GM18517 (cell line): ENCODE measurements around the gene DLGAP1.

Experiments used
- ATAC-seq: cut with Tn5 transposase; IDR thresholded peaks from one replicate; pipeline ENCODE4 v1.9.1; 2021; ENCODE audit warnings: mild to moderate bottlenecking, moderate library complexity; ENCODE audit not compliant: unreplicated experiment

The DLGAP1 gene

DNA sequence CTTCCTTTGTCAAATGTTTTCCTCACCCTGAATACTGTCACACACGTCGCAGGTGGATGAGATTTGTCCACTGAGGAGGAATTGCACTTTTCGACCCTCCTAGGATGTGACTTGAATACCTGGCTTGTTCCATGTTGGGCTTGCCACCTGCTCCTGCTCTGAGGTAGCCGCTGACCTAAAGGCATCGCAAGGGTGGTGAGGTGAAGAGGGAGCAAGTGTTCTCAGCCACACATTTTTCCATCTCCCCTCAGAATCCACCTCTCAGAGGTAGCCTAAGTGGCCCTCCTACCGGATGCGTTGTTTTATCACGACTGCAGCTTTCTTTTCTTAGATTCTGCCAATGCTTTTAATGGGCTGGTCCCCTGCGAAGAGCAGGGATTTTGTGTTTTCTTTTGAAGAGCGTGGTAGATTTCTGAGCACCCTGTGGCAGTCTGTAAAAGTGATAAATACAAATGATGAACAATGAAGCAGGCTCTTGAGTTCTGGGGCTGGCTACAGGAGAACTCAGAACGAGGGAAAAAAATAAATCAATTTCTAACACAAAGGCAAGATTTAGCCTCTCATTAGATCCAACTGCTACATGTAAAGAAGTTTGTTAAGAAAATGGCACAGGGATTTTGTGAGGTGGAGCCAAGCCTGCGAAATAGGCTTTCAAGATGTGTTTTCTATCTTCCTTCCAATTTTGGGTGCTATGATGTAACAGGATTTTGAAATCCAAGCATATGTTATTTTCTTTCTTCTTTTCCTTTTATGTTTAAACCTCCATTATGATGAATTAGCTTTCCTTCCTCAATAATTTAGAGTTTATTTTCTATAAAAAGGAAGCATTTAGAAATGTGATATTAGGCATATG lies 618.4 kb downstream of the DLGAP1 start:
- ATAC-seq: no peak

DNA sequence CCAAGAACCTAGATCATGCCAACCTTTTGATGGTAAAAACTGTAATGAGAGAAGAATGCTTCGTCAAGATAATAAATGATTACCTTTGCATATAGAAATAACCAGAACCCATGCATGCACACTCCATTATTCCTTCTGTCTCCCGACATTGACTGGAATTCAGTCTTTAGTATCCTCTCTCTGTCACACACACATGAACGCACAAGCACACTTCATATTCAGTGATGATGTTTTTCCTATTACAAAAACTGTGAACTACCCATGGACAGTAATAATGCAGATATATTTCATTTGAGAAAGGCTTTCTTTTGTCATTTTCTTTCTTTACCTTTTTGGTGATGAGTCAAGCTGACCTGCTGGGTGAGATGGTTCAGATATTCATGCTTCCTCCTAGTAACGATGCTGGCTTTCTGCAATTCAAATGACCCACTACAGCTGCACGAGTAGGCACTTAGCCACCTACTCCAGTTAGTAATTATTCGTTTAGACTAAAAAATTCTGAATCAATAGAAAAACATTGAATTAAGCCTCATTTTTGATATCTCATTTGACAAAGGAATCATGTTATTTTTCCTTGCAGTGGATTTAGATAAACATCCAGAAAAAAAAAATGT lies 623.0 kb downstream of the DLGAP1 start:
- ATAC-seq: no peak

DNA sequence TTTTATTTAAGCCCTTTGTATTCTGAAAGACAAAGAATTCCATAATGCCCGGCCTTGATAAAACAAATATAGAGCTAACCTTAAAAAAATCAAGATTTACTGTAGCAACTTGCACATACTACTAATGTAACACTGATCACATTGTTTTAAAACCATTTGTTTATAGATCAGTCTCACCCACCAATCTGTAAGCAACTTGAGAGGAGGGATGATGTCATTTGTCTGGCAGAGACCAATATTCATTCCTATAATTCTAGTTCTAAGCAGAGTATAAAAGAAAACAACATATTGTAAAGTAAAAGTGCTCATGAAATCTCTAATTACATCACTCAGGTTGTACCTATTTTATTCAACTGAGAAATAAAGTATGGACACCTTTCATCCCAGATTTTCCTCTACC lies 624.5 kb downstream of the DLGAP1 start:
- no peak for ATAC-seq

DNA sequence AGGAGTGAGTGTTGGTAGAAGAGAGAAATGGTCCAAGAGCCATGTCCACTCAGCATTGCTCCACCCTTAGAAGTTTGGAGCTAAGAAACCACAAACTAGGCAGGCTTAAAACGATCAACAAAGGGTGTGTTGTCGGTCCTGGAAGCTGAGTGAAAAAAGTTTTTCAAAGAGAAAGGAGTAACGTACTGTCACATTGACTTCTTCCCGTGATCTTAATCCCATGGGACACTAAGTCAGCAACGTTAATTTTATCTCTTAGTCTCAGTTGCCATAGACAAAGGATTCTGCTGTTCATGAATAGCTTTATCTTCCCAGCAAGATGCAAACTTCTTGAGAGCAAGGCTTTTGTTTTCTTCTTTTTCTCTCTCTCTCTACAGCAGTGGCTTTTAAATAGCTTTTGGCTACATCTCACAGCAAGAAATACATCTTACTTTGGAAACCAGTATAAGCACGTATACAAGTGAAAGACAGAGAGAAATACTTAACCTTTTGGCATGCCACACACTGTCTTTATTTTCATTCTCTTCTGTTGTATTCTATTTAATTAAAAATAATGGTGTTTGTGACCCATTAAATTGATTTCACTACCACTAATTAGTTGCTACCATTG lies 627.8 kb downstream of the DLGAP1 start:
- no peak for ATAC-seq

DNA sequence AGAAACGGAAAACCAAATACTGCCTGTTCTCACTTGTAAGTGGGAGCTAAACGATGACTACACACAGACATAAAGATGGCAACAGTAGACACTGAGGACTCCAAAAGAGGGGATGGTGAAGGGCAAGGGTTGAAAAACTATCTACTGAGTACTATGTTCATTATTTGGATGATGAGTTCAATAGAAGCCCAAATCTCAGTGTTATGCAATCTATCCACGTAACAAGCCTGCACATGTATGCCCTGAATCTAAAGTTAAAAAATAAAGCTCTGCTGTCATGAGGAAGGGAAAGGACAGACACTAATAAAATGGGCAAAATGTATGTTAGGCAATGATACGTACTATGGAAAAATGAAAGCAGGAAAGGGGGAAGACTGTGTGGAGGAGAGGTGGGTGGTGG lies 629.1 kb downstream of the DLGAP1 start:
- no peak for ATAC-seq

DNA sequence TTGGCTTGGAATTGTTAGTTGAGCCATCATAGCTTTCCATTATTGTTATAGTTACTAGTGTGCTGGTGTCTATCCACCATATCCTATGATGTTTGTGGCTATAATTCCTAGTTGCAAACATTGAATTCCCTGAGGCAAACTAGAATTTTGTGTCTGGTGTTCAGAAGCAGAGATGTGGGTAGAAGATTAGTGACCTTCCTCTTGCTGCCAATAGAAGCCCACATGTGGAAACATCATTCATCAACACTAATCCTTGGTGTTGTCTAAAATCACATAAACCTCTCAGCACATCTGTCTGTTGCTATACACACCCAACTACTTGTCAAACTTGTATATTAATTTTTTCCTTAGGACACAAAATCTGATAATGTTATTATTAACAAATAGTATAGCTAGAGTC lies 631.0 kb downstream of the DLGAP1 start:
- no peak for ATAC-seq

DNA sequence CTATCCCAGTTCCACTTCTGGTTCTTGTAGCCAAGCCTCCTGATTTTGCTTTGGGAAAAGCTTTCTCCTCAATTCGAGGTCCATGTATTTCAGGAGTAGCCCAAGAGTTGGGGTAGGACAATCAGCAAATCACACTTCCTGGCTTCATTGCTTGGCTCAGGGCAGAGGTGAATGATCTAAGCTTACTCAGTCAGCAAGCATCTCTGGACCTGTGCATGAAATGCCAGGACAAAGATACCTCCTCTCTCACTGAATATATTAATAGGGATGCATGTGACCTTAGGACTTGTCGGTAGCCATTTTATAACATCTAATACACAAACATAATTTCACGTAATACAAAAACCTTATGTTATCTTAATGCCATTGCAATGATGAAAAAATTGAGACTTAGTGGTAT lies 632.0 kb downstream of the DLGAP1 start:
- no peak for ATAC-seq

DNA sequence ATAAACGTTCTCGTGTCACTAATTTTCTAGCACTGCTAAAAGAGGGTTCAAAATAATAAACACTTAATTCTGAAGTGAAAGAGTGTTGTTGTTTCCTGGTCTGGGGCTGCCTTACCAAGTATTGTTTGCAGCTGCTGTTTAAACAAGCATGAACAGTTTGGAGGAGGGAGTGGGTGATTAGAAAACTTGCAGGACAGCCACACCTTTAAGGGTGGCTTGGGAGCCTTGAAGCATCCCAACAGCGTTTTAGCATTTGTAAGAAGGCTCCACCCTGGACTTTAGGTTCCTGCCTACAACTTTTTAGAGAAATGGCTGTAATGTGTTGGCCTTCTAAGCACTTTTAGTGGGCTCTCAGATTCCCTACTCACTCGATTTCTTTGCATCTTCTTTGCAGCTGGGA lies 633.6 kb downstream of the DLGAP1 start:
- no peak for ATAC-seq

DNA sequence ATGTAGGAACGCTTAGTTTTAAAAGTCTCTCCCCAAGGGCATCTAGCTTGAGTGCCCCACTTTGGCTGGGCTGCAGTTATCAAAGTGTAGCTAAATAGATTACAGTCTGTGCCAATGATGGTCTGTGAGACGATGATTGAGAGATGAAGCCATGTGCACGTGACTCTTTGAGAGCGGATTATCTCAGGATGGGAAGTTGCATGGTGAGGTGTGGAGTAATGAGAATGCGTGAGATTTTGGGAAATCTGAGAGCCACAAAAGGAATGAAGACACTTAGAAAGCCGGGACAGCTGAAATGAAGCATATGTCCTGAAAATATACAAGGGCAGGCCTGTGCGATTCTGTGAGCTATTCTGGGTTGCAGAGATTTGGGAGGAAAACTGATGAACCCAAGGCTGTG lies 635.1 kb downstream of the DLGAP1 start:
- ATAC-seq: no peak

DNA sequence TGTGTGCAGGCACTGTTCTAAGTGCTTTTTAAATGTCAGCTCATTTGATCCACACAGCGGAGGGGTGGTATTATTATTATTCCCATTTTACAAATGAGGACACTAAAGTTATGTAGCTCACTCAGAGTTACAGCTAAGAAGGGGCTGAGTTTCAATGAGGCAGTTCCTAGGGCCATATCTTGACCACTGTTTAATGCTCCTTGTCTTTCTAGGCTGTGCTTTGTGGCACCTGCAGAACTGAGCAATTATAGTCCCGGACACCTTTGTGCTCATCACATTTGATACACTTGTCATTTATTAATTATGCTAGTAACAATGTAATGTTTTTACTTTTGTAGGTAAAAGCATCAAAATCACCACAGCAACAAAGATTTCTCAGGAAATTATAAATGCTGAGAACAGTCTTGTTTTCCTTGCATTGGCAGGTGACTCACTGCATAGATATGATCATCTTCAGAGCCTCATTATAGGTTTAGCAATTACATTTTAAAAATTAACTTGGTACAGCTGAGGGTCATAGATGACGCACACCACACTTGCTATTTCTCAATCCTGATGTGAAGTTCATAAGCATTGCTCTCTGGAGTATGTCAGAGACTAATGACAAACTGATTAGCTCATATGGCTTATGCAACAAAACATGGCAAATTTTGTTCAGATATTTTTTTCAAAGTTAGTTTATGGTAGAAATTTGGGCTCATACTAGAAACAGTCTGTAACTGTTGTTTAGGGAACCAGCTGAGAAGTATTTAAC lies 638.3 kb downstream of the DLGAP1 start:
- ATAC-seq: no peak

DNA sequence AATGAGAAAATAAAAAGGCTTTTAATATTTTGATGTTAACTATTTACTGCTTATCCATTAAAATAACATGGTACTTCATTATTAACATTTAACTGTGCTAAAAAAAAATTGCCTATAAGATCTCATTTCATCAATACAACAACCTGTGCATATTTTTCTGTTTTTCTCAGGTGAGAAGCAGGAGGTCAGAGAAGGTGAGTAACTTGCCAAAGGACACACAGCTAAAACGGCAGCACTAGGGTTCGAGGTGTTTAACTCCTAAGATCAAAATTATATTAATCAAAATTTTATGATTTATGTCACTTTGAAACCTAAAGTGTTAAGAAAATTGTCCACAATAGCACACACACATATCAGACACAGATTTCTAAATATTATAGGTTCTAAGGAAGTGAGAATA lies 639.1 kb downstream of the DLGAP1 start:
- ATAC-seq: no peak

DNA sequence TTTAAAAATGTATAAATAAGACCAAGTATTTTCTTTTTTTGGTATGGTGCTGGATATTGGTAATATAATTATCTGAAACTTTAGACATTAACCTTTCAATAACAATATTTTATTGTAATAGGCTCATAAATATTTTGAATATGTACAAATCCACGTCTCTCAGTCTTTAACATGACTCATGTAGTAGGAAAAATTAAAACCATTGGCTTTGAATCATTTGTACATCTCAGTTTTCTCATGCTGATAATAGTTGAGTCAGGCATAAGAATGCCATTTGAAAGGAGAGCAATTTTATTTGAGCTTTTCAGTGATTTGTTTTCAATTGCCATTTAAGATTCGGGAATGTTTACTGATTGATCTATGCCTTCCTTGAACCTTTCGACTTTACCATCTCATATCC lies 640.3 kb downstream of the DLGAP1 start:
- no peak for ATAC-seq

DNA sequence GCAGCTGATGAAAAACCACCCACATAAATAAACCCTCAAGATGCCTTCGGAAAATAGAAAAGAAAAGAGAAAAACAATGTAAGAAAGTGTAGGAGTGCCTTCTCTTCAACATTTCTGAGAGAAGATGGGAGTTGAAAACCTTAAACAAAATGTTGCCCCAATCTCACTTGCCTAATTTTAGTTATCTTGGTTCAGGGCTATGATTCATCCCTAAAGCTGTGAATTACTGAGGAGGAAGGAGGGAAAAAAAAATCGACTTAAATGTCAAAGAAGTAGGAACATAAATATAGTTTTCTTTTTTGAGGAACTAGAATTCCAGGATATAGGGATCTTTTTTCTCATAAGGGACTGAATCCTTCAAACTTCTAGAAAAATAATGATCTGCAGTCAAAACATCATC lies 644.8 kb downstream of the DLGAP1 start:
- no peak for ATAC-seq

DNA sequence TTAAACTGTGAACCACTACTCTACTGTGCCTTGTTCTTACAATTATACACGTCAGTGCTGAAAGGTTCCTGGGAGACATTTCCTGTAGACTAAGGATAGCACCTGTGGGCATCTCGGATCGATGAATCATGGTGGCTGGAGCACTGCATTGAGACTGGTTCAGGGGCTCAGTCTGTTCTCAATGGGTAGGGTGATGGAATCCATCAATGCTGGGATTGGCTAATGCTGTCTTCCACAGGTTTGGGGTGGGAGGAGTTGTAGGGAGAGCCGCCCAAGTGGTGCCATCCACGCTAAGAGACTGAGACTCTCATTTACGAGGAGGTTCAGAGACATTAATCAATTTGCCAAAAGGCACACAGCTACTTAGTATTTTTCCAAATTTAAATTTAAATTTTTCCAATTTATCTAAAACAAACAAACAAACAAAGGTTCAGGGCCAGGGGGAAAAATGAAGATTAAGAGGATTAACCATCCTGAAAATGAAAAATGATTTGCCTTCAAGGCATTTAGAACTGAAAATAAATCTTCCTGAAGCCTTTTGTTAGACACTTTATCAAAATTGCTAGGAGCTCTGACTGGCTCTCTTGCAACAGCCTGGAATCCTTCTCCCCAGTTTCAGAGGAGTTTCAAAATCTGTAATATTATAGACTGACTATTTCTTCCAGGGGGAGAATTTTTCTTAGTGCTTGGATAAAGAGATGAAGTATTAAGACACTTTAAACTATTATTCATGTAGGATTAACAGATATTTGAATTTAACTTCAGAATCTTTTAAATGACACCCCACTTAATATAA lies 645.9 kb downstream of the DLGAP1 start:
- ATAC-seq: no peak

DNA sequence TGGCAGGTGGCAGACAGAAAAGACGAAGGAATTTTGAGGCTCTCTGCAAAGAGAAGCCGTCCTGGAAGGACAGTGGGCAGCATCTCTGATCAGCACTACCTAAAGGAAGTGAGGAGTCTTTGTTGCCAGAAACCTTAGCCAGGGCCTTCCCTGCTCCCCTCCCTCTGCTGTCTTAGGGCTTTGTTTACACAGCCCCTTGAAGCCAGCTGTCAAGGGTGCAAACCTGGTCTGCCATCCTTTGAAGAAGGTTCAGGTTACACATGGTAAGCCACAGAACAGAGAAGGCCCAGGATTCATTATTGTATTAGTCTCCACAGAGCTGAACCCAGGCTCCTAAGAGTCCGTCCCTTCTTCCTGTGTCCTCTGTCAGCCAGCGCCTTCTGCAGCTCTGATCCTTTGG lies 648.5 kb downstream of the DLGAP1 start:
- ATAC-seq: no peak

DNA sequence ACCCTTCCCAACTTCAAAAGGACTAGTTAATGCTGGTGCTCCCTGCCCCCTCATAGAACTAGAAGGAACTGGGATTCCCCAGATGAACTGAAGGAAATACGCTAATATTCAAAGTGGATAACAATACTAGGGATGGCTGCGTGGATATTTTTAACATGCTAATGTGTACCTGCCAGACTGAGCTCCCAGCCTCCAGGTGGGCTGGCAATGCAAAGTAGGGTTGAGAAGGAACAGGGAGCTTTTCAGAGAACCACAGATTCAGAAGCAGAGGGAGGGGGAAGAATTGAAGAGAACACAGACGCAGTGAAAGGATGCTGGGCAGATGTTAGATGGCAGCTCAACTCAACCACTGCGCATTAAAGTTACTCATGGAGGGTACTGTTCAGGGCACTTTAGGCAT lies 650.8 kb downstream of the DLGAP1 start:
- no peak for ATAC-seq

DNA sequence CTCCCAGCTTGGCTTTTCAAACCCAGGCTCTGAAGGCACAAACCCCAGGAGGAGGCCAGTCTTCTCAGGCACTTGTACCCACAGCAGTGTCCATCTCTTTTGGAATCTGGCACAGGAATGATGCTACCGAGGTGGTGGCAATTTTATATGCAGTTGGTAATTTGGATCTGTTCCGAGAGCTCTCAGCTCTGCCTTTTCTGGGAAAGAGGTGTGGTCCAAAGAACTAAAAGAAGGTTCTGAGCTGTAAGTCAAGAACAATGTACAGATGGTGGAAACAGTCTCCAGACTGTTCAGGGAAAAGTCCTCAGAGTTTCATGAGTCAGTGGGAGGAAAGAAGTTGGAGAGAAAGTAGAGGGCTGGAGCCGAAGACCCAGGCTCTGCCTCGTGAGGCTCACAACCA lies 651.8 kb downstream of the DLGAP1 start:
- ATAC-seq: no peak

DNA sequence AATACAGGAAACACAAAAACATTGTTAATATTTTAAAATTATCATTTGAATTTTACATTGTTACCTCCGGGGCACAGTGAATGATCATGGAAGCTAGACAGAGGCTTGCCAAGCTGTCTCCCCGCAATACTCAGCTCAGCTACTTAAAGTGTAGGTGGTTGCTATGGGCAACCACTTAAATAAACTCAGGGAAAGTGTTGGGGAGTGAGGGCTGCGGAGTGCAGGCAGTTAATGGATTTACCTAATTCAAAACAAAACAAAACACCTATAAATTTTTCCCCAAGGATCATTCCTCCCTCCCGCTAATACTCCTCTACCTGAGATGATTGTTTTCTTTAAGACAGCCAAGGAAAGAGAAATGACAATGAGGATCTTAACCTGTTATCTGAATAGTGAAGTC lies 655.6 kb downstream of the DLGAP1 start:
- no peak for ATAC-seq

DNA sequence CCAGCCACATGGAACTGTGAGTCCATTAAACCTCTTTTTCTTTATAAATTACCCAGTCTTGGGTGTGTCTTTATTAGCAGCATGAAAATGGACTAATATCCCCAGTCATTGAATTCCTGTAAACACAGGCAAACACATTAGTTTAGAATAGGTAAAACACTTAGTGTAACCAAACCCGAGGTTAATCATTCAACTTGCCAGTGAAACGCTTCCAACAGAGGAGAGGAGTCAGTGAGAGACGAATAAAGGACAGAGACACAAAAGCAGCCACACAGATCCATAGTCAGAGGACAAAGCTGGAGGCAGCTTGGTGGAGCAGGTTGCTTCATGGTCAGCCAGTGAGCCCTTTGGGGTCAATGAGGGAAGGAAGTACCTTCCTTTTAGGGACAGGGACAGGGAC lies 657.1 kb downstream of the DLGAP1 start:
- ATAC-seq: no peak

DNA sequence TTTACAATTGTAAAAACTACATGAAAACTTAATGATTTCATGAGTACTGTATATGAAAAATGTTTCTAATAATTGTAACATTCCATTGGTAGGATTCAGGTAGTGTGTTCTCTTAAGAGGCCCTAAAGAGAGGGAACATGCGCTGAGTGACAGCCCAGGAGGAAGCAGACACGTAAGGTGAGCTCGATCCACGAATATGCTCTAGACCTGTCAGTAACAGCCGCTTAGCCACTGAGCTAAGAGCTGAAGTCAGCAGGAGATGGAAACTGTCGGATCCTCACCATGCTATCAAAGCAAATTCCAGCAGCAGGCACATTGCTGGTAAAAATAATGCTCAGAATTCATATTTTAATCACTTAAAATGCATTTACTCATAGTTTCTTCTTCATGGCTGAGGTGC lies 658.7 kb downstream of the DLGAP1 start:
- no peak for ATAC-seq
